ENCODE data around the gene NANOS3.

GRCh38 chr19:13831537-13832467 is 45.1 kb upstream of the NANOS3 start:
- TF ChIP-seq GATA3 (IDR thresholded peaks at IDR 0.05; ENCODE audit: low read depth, low read length) (no peak), GATA2 (IDR thresholded peaks at IDR 0.05; ENCODE audit: low read depth, low read length) (no peak)
